HG03095 (cell line): ENCODE measurements around the gene RNU6-8.

Experiments used
- ATAC-seq: cut with Tn5 transposase; IDR thresholded peaks from one replicate; pipeline ENCODE4 v1.9.1; 2021; ENCODE audit warnings: moderate library complexity; ENCODE audit not compliant: unreplicated experiment

RNU6-8 gene

DNA sequence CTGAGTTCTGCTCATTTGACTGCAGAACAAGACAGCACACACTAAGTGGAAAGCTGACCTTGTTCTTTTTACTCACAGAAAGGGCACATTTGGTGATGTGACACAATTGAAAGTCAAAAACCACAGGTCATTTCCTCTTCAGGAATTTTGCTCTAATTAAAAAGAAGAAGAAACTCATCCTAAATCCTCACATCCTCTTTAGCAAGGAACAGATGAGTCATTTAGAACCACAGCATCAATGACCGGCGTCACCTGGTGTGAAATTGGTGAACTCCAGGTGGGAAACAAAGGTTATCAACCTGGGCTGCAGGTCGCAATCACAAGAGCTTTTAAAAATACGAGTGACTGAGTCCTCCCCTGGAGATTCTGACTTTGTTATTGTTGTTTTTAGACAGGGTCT, 2.9 kb upstream of the RNU6-8 start:
- ATAC-seq, result no peak

DNA sequence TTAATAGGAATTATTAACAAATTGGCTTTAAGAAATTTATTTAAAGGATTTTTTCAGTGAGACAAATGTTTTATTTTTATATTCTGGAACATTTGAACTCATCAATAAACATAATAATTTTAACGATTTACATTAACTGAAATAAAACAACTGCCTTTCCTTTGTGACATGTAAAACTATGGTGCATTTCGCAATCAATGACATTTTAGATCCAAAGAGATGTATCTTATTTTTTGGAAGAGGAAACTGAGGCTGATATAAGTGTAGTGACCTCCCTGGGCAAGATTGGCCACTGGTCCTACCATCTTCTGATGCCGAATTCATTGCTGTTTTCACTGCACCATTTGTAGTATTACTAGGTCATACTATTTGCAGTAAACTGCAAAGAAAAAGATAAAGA, 2.5 kb upstream of the RNU6-8 start:
- no peak for ATAC-seq

DNA sequence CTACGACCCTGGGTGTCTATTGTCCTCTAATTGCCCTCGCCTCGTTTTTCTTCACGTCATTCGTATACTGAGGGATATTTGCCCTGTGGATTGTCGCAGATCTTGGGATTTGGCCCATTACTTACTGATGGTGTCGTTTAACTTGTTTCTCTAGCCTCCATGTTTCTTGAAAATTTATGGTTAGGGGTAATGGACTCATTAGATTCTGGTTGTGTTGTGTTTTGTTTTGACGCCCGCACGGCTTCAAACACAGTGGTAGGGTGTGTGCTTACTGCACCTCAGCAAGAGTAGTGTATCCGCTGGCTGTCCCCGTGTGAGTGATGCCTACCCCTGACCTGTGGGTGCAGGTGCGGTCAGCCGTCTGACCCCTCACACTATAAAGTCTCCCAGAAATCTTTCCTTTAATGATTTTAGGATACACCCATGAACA, 874 bp upstream of the RNU6-8 start:
- ATAC-seq, result no peak

DNA sequence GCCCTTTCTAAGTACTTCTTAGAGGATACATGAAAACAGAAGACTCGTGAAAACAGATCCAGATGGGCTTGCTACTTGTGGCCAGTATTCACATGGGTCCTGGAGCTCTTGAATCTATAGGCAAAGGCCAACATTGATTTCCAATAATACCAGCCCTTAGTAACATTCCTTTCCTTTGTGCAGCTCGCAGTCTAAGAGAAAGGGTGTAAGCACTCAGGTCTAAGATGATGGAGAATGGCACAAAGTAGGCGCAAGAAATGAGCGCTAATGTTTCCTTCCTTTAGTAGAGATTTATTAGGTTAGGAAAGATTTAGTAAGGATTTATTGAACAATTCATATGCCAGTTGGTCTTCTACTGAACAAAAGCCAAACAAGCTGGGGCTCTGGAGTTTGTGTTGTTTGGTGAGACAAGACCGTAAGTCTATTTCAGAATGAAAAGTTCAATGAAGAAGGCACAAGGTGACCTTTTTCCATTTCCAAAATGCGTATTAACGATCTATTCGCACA, 525 bp downstream of the RNU6-8 start:
- no peak for ATAC-seq

DNA sequence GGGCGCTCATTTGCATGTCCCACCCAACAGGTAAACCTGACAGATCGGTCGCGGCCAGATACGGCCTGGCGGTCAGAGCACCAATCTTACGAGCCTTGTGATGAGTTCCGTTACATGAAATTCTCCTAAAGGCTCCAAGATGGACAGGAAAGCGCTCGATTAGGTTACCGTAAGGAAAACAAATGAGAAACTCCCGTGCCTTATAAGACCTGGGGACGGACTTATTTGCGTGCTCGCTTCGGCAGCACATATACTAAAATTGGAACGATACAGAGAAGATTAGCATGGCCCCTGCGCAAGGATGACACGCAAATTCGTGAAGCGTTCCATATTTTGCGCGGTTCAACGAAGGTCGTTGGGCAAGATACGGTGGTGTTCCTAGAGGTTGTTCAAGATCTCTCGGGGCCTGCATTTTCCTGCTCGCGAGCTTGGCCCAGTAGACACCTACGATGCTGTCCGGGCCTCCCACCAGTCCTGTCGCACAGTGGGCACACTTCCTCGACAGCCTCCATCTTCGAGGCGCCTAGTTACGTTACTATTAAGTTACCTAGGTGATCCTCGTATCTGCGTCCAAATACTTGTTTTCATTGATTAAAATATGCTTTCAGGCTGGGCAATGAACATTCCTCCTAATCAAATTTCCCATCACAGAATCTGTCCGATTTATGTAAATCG, 1.1 kb downstream of the RNU6-8 start, which contains the start of gene RNU6-7:
Gene RNU6-7, plus strand, starts transcription at position 230 of the 675 bp plus-strand sequence.
- ATAC-seq, result no peak

DNA sequence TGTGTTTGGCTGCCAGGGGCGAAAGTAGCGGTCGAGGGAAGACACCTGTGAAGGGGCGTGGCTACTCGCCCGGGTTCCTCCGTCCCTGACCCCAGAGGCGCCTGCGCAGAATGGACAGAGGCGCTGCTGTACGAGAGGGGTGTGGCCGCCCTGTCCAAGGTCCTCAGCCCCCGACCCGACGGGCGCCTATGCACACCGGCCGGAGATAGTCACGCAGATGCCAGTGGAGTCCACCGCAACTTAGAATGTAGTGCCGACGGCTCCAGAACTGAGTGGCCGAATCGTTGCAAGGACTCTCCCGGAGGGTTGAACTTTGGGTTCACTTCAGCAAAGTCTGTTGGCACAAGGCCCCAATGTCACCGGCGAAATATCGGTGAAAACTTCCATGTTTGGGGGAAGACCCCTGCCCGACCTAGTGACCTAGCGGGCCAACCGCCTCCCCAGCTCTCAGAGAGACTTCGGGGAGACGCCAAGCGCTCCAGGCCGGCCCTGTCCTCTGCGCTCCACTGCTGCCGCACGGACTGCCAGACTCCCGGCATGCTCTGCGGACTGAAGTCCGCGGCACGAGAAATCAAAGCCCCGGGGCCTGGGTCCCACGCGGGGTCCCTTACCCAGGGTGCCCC, 1.8 kb downstream of the RNU6-8 start:
- ATAC-seq, result peak; percentile 54

DNA sequence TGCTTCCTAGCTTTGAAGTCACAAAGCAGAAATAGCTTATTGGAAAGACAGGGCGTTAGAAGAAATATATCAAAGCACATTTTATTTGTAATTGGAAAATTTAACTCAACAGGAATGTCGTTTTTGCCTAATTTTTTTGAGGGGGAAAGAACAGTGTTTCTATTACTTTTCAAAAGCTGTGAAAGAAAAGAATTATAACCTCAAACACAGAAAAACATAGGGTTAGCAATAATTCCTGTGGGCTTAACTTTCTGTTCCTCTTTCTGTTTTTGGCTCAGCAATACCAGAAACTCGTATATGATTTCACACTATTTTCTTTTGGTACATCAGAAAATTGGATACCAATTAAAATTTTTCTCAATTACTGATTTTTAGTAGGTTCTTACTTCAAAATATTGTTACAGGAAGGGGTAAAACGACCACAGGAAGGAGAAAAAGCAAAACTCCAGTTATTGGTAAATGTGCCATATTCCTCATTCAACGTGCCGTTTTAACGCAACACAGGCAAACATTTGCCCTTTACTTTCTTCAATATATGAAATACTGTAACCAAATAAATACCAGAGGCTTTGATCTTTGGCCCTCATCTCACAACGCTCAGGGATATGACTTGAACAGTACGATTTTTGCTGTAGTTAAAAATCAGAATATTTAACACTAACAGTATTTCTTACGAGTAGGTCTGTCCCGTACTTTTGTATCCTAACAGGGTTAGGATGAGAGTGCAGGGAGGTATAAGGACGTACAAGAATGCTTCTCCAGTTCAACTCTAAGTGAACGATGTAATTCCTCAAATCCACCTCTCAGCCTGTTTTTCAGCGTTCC, 2.5 kb downstream of the RNU6-8 start:
- no peak for ATAC-seq

DNA sequence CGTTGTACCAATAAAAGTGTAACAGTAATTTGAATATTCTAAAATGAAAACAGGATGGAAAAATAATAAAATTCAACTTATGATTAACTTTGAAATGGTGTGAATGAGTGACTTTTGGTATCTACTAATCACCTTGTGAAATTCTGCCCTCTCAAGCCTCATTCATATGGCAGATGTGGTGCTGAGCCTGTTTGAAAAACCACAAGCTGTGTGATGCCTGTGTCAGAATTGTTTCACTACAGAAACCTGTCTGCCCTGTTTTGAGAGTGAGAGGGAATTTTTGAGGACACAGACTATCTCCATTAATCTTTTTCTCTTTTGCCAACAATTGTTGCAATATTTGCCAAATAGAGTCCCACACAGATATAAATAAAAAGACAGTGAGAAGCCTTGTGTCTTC, 5.2 kb downstream of the RNU6-8 start:
- no peak for ATAC-seq

DNA sequence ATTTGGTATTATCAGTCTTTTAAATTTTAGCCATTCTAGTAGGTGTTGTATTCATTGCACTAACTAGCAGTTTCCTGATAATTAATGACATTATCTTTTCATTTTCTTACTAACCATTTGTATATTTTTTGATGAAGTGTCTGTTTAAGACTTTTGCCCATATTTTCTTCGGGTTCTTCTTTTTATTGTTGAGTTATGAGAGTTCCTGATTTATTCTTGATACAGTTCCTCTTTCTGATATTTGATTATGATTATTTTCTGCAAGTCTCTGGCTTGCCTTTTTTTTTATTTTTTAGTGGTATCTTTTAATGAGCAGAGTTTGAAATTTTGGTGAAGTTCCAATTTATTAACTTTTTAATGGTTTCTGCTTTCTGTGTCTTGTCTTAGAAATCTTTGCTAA, 7.4 kb downstream of the RNU6-8 start:
- ATAC-seq, result no peak

DNA sequence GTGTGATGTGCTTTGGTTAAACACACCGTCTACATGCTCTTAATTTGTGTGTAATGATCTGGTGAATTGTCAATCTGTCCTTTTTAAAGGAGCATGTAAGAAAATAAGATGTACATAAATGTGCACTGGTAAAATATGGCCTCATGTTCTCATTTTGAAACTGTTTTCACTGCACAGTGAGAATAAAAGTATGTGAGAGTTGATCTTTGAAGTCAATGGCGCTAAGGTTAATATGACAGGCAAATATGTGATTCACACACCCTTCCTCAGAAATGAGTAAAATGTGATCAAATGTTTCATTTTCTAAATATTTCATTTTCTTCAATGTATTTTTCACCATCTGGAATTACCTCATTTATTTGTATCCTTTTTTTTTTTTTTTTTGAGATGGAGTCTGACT, 9.5 kb downstream of the RNU6-8 start:
- no peak for ATAC-seq

DNA sequence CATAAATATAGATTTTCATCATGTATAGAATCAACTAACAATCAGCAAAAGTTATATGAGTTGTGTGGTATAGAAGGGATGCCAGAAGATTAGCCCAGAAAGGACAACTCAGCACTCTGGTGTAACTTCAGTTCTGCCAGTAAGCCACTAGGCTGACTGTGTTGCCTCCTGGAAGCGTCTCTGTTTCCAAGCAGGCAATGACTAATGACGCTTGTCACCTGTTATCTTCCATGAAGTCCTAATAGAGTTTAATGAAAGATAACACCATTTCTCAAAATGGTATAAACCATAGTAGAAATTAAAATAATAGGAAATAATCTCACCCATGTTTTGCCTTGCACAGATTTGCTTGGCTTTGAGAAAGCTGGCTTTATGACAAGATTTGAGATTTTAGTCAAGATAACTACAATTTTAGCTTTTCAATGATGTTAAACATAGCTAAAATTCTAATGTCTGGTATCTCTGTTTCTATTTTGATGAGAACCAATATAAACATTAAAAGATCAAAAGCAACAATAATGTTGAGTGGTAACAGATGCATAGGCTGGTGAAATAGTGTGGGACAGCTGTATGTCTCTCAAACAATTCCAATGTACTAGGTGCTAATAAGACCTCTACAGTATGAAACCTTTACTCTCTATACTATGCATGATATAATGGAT, 10.2 kb downstream of the RNU6-8 start:
- ATAC-seq, result no peak

DNA sequence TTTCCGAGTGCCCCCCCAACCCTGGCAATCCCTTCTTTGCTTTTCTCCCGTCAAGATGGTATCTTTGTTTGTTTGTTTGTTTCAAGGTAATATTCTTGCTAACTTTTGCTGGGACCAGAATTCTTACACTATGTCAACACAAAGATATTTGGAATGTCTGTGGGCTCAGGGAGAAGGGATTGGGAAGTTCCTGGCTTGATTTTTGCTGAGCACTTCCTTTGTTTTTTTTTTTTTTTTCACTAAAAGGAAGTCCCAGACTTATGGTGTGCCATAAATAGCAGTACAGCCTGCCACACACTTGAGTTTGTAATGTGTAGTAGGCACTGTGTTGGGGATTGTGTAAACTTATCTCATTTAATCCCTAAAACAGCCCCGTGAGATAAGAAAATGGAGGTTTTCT, 12.4 kb downstream of the RNU6-8 start:
- ATAC-seq, result no peak

DNA sequence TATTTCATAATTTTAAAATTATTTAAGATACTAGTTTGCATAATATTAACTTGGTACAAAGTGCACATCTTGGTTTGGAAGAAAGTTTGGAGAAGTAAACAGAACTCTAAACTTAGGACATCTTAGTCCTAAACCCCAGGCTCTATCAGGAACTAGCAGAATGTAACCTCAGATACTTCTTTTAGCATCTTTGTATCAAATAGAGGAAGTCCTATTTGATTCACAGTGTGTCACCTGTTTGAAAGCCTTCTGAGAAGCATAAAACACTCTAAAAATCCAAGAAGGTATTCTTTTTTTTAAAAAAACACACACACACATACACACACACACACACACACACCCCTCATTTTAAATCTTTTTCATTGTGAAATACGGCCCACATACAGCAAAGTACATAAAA, 13.3 kb downstream of the RNU6-8 start:
- no peak for ATAC-seq

DNA sequence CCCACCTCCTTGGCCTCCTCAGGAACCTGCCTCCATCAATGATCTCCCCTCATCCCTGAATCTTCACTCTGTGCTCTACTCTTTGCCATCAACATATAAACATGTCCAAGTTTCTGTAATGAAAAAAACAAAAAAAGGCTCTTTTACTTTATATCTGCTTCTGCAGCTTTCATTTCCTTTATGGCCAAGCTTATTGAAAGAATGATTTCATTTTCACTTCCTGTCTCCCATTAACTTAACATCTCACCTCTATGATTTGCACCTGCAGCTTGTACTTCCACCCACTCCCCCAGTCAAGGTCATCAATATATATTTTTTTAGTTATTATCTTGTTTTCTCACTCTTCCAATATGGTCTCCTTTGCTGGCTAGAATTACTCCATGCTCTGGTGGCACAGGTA, 16.8 kb downstream of the RNU6-8 start:
- ATAC-seq, result no peak

DNA sequence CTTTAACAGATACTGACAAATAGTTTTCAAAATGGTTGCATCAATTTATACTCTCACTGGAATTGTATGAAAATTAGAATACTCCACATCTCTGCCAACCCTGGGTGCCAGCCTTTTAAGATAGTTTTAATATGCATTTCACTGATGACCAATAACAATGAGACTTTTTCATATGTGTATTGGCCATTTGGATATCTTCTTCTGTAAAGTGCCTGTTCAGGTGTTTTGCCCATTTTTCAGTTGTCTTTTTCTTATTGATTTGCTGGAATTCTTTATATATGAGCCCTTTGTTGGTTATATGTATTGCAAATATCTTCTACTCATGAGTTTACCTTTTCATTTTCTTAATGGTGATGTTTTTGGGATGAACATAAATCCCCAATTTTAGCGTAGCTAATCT, 18.0 kb downstream of the RNU6-8 start:
- no peak for ATAC-seq

DNA sequence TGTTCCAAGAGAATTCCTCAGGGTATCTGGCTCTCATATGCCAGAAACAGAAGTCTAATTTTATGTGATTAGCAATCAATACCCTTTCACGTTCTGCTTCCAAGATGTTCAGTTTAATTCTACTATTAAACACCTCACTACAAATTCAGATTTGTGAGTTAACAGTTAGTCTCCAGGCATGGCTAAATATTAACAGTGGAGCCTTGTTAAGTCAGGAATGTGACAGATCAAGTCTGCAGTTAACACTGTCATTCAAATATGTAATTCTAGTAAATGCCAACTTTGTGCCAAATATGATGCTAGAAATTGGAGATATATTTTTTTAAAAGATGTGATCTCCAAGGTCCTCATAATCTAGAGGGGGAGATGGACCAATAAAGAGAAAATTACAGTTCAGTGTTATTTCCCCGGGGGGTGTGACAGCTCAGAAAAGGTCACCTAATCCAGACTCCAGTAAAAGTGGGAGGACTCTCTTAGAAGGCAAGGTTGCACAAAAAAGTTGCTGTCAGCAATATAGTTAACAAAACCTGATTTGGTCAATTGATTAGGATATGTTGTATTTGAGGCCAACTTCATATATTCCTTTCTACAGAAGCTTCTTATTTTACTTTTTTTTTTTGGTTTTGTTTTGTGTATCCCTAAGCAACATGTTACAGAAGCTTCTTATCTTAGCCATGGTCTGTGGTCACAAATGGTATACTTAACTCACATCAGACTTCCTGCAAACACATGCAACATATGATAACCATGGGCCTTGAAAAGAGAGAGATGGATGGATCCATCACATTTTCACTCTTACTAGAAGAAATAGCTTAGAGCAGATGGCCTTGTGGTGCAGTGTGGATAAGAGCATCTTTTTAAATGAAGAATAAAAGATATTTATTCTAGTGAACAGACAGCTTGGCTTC, 19.7 kb downstream of the RNU6-8 start:
- no peak for ATAC-seq

DNA sequence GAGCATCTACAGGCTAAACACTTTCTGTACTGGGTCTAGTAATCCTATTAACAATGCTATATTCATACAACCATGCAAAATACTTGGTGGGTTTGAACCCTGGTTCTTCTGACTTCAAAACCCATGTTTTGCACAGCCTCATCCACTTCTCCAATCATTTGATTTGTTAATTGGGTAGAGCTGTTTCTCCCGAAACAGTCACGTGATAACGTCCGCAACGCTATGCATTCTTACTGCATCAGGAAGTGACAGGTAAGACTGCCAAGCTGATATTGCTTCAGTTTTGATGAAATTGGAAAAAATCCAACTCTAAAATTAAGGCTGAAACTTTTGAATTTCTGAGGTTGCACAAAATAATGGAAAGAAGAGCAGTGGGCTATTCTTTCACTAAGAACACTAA, 31.6 kb downstream of the RNU6-8 start:
- ATAC-seq, result no peak

DNA sequence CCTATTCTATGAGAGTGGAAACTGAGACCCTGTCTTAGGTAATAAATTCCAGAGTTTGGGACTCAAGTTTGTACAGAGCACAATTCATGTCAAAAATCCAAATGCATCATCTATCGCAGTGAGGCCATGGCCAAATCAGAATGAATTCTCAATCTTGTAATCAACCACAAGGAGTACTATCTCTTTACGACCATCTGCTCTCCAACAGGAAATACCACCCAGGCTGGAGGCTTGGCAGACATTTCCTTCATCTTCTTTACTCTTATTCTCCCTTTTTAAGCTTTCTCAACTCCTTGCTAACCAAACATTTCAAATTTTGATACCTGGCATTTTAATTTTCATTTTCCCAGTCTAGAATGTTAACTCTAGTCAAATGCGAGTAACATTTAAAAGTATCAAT, 33.9 kb downstream of the RNU6-8 start:
- ATAC-seq, result no peak

DNA sequence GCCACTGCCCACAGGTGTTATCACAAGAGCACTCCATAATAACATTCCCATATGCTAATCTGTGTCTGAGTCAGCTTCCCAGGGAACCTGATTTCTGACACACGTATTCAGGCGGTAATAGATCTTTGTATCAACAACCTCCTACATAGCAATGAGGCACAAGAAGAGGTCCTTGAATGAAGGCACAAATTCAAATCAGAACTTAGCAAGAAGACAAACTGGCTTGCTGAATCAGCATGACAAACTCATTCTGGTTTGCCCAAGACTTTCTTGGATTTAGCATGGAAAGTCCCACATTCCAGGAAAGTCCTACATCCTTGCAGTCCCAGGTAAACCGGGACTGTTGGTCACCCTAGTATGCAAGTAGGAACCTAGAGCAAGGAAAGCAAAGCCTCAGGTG, 35.2 kb downstream of the RNU6-8 start:
- ATAC-seq, result no peak

DNA sequence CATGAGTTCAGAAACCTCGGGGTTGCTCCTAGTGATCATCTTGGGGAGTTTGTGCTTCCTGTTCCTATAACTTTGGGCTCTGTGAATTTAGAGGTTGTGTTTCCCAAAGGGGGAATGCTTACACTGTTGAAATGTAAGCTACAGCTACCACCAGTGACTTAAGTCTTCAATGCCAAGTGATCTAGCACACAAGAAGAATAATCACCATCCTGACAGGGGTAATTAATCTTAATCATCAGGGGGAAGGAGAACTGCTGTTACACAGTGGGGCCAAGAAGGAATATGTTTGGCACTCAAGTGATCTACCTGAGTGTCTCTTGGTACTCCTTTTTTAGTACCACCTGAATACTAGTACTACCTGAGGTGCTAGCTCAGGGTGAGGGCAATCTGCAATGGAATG, 36.1 kb downstream of the RNU6-8 start:
- no peak for ATAC-seq
